ENCODE data around the gene ATP12A.
"Not testable (repeated sequence)": the region's sequence is repeated elsewhere in the genome, so short reads cannot be mapped to it uniquely, and the experiment has no call there.

Gene ATP12A

GRCh38 chr13:24725379-24725778 is 45.2 kb downstream of the ATP12A start:
- no peak for DNase-seq (ENCODE audit: low read depth in 1 of 2, low spot score in 1 of 2)

GRCh38 chr13:24727731-24728601 is 47.8 kb downstream of the ATP12A start:
- DNase-seq (ENCODE audit: low read depth in 1 of 2, low spot score in 1 of 2) = peak; percentile 26 to 43

GRCh38 chr13:24730873-24731567 is 50.8 kb downstream of the ATP12A start:
- not testable (repeated sequence) for DNase-seq (ENCODE audit: low read depth in 1 of 2, low spot score in 1 of 2)

GRCh38 chr13:24734950-24735349 is 54.7 kb downstream of the ATP12A start:
- DNase-seq (ENCODE audit: low read depth in 1 of 2, low spot score in 1 of 2) = no peak

- DNase-seq (ENCODE audit: low read depth in 1 of 2, low spot score in 1 of 2) = no peak
Observed at GRCh38 chr13:24737042-24737441, 56.8 kb downstream of the ATP12A start.

GRCh38 chr13:24738366-24738847 is 58.2 kb downstream of the ATP12A start:
- DNase-seq (ENCODE audit: low read depth in 1 of 2, low spot score in 1 of 2) = no peak

- DNase-seq (ENCODE audit: low read depth in 1 of 2, low spot score in 1 of 2) = no peak
Observed at GRCh38 chr13:24740014-24740890, 60.0 kb downstream of the ATP12A start.

- DNase-seq (ENCODE audit: low read depth in 1 of 2, low spot score in 1 of 2) = no peak
Observed at GRCh38 chr13:24741016-24741662, 60.9 kb downstream of the ATP12A start.

GRCh38 chr13:24741791-24742190 is 61.6 kb downstream of the ATP12A start:
- DNase-seq (ENCODE audit: low read depth in 1 of 2, low spot score in 1 of 2) = no peak

- DNase-seq (ENCODE audit: low read depth in 1 of 2, low spot score in 1 of 2) = no peak
Observed at GRCh38 chr13:24742294-24742693, 62.1 kb downstream of the ATP12A start.

- DNase-seq (ENCODE audit: low read depth in 1 of 2, low spot score in 1 of 2) = no peak
Observed at GRCh38 chr13:24742977-24743376, 62.8 kb downstream of the ATP12A start.

- DNase-seq (ENCODE audit: low read depth in 1 of 2, low spot score in 1 of 2) = no peak
Observed at GRCh38 chr13:24744247-24744646, 64.0 kb downstream of the ATP12A start.

GRCh38 chr13:24745516-24745860 is 65.3 kb downstream of the ATP12A start:
- DNase-seq (ENCODE audit: low read depth in 1 of 2, low spot score in 1 of 2) = no peak

- no peak for DNase-seq (ENCODE audit: low read depth in 1 of 2, low spot score in 1 of 2)
Observed at GRCh38 chr13:24745861-24746617, 65.8 kb downstream of the ATP12A start.

- no peak for DNase-seq (ENCODE audit: low read depth in 1 of 2, low spot score in 1 of 2)
Observed at GRCh38 chr13:24746618-24747247, 66.5 kb downstream of the ATP12A start.

- DNase-seq (ENCODE audit: low read depth in 1 of 2, low spot score in 1 of 2) = no peak
Observed at GRCh38 chr13:24747248-24748060, 67.2 kb downstream of the ATP12A start.

GRCh38 chr13:24748061-24748400 is 67.8 kb downstream of the ATP12A start:
- DNase-seq (ENCODE audit: low read depth in 1 of 2, low spot score in 1 of 2) = no peak

- no peak for DNase-seq (ENCODE audit: low read depth in 1 of 2, low spot score in 1 of 2)
Observed at GRCh38 chr13:24759197-24759596, 79.0 kb downstream of the ATP12A start.

Data from stimulated activated CD4-positive, alpha-beta T cell treated with anti-CD3 and anti-CD28 coated beads, Interleukin-15, amount 100 ng/mL, for 1 hour (primary cell).